Muscle of leg (tissue), 11 donors: Measurements from ENCODE around the gene WFIKKN2. TPM values are rescaled to one million over a fixed set of nuclear protein-coding genes. Genes with fewer than 3 reads are reported as not detected.

Experiments used
- DNase-seq: peaks from one replicate; pipeline ENCODE4 v3.0.0; 2013
- H3K27ac ChIP-seq: one replicate; pipeline ENCODE4 v1.5.1; 2013; ENCODE audit warnings: mild to moderate bottlenecking, low read length, control low read depth
- H3K27me3 ChIP-seq: one replicate; pipeline ENCODE4 v1.6.1; 2013; ENCODE audit warnings: low read length; ENCODE audit not compliant: control insufficient read depth, insufficient read depth
- H3K36me3 ChIP-seq: one replicate; pipeline ENCODE4 v1.6.1; 2013; ENCODE audit warnings: low read length; ENCODE audit not compliant: control insufficient read depth, insufficient read depth
- H3K4me1 ChIP-seq: one replicate; pipeline ENCODE4 v1.6.1; 2013; ENCODE audit warnings: low read length; ENCODE audit not compliant: control insufficient read depth, insufficient read depth
- H3K4me3 ChIP-seq: one replicate; pipeline ENCODE4 v1.5.1; 2013; ENCODE audit warnings: low read length, control low read depth
- H3K9me3 ChIP-seq: replicated peaks from 2 replicates; pipeline ENCODE4 v1.6.1; 2013; ENCODE audit warnings: low read depth, low read length; ENCODE audit not compliant: control insufficient read depth
- WGBS: methylation state at CpG from one replicate; pipeline ENCODE4 v1.1.5; 2013; ENCODE audit warnings: missing lambda C conversion rate; ENCODE audit not compliant: insufficient coverage; 5-methylcytosine and 5-hydroxymethylcytosine counted together
- polyA plus RNA-seq, 8 donors: library from polyadenylated mRNA; unstranded; fragments of 120-200 nt; gene quantifications; one replicate each; pipeline versions ENCODE4 v1.2.1 to v1.2.3, GENCODE V29; 2013; ENCODE audit warnings: inconsistent platforms in 1 of 8, low replicate concordance in 1 of 8; ENCODE audit not compliant: insufficient read length in 8 of 8, insufficient read depth in 1 of 8
- total RNA-seq: library from RNA; stranded (reverse); fragments of 120-200 nt; gene quantifications from one replicate; pipeline ENCODE4 v1.2.4, GENCODE V29; 2013

Gene WFIKKN2
- total and polyA plus RNA-seq, 9 donors, result 0.35 to 3.3 (median 1.2) TPM

DNA sequence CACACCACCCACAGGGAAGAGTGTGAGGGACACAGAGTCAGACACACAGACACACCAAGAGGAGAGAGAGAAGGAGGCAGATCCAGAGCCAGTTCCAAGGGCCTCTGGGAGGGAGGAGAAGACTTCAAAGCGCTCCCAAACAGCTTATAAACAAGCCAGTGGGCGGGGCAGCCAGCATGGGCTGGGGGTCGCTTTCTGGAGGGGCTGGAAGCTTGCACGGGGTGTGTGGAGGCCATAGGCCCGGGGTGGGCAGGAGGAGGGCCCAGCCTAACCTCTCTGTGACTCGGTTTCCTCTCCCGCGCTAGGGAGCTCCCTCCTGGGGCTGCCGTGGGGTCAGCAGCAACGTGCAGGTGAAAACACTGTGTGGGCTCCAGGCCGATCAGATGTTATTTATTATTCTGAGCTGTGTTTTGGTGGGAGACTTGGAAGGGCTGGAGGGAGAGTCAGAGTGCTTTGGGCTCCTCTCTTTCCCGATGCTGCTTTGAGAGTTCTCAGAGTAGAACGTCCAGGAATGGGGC is 2.5 kb upstream of the WFIKKN2 start:
- peak; percentile 72 for DNase-seq
- Histone ChIP-seq H3K36me3 (no peaks in the 10 kb centered on the region), H3K27me3 (peaks cover 22% of the 10 kb centered on the region), H3K27ac (peak overlapping the region; percentile 9), H3K4me1 (peaks cover 60% of the 10 kb centered on the region), H3K9me3 (no peaks in the 10 kb centered on the region), H3K4me3 (no peak overlapping the region)
- 38% methylated on average over 10 of the region's 13 CpGs for whole genome bisulfite sequencing

DNA sequence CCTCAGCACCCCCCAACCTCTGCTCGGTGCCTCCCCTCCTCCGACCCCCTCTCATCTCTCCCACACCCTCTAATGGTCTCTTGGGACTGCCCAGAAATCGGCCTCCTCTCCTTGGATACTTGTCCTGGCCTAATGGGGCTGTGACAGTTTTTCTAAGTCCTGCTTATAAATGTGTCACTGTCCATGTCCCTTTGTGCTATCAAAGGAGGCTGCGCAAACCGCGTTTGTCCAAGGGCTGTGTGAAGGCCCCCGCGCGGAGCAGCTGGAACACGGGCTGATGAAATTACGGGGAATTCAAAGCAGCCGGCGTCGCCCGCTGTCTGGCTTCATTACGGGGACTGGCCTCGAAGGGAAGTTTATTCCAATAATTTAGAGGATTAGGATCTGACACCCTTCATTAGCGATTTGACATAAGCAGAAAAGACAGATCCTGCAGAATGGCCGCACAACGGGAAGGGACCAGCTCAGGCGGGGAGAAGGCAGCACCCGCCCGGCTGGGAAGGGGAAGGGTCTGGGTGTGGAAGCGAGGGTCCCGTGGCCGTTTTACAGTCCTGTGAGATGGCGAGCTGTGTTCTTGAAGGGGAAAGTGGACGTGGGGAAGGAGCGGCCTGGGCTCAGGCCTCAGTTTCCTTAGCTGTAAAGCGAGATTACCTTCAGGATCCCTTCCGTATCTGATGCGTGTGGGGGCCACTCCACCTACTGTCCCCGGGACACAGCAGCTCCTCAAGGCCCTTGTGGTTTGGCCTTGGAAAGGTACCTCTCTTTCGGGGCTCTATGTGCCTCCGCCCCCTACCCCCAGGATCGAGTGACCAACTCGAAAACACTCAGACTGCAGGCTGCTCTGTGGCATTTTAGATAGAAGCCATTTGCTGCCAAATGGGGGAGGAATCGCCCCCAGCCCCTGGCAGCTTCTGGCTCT is 1.6 kb upstream of the WFIKKN2 start:
- peak overlapping the region; percentile 38 for H3K27ac ChIP-seq
- H3K4me3 ChIP-seq, result no peak overlapping the region
- H3K36me3 ChIP-seq, result no peaks in the 10 kb centered on the region
- no peaks in the 10 kb centered on the region for H3K9me3 ChIP-seq
- DNase-seq, result no peak
- WGBS, result 61% methylated on average over 24 of the region's 38 CpGs
- peaks cover 60% of the 10 kb centered on the region for H3K4me1 ChIP-seq
- H3K27me3 ChIP-seq, result peaks cover 22% of the 10 kb centered on the region

DNA sequence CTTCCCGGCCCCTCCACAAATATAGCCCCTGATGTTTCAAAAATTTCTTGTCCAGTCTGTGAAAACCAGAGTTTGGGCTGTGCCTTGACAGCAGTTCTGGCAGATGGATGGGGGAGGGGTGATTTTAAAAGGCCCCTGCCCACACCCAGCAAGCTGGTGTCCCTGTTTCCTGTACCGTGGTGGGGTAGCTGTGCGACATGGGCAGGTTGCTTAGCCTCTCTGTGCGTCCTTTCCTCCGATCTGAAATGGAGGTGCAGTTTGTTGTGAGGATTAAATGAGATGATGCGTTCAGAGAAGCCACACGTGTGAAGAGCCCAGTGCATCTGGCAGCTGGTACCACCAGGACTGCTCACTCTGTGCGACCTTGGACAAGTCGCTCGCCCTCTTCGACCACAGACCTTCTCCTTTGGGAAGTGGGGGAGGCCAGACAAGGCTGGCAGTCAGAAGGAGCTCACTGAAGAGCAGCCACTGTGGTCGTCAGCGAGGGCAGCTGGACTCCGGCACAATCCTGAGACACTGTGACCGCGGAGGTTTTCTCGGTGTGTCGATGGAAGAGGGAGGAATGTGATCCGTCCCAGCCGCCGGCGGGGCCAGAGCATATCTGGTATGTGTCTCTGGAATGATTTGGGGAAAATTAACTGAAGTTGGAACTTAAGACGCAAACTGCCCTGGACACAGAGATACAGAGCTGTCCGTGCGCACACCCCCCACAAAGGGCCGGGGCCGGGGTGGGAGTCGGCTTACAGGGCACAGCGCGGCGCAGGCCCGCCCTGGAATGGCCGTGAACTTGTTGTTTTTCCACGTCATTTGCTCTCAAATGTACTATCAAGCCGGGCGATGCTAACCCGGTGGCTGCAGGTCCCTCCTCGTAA is 721 bp upstream of the WFIKKN2 start:
- Histone ChIP-seq H3K27ac (peak overlapping the region; percentile 20), H3K36me3 (no peaks in the 10 kb centered on the region), H3K4me1 (peaks cover 55% of the 10 kb centered on the region), H3K9me3 (no peaks in the 10 kb centered on the region), H3K4me3 (peak overlapping the region; percentile 21), H3K27me3 (peaks cover 22% of the 10 kb centered on the region)
- peak; percentile 60 for DNase-seq
- WGBS, result 15% methylated on average over 30 of the region's 38 CpGs

GRCh38 chr17:50836826-50837225 is 1.4 kb downstream of the WFIKKN2 start:
- Histone ChIP-seq H3K9me3 (no peaks in the 10 kb centered on the region), H3K27ac (no peak overlapping the region), H3K36me3 (no peaks in the 10 kb centered on the region), H3K4me1 (peaks cover 42% of the 10 kb centered on the region), H3K4me3 (no peak overlapping the region), H3K27me3 (peaks cover 22% of the 10 kb centered on the region)
- no peak for DNase-seq
- WGBS, result 94% methylated on average over 11 of the region's 11 CpGs

DNA sequence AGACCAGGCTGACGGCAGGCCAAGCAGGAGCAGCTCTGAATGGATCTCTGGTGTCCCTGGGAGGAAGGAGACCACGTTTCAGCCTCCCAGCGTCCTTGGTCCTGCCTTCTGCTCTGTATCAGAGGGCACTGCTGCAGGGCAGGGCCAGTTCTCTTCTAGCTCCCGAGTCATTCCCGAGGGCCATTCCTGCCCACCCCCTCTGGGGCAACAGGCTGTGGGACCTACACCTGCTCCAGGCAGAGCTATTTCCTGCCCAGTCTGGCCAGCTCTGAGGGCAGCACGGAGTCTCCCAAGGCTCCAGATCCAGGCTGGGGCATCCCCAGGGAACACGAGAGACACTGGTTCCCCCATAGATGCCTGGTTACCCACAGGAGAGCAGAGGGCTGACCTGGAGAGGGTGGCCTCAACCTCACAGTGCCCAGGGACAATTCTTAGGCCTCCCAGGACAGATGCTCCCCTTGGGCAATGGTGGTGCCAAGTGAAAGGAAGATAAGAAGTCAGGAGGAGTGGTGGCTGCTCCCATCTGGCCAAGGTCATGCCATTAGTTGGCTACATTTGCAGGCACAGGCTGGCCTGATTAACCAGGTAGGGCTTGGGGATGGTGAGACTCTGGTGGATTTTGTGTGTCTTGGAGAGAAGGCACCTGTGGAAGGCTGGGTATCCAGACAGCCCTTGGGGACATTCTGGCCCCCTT is 2.0 kb downstream of the WFIKKN2 start:
- no peak for DNase-seq
- peaks cover 22% of the 10 kb centered on the region for H3K27me3 ChIP-seq
- H3K4me1 ChIP-seq, result peaks cover 36% of the 10 kb centered on the region
- H3K36me3 ChIP-seq, result no peaks in the 10 kb centered on the region
- 66% methylated on average over 6 of the region's 7 CpGs for WGBS
- H3K9me3 ChIP-seq, result no peaks in the 10 kb centered on the region
- H3K27ac ChIP-seq, result no peak overlapping the region
- no peak overlapping the region for H3K4me3 ChIP-seq

DNA sequence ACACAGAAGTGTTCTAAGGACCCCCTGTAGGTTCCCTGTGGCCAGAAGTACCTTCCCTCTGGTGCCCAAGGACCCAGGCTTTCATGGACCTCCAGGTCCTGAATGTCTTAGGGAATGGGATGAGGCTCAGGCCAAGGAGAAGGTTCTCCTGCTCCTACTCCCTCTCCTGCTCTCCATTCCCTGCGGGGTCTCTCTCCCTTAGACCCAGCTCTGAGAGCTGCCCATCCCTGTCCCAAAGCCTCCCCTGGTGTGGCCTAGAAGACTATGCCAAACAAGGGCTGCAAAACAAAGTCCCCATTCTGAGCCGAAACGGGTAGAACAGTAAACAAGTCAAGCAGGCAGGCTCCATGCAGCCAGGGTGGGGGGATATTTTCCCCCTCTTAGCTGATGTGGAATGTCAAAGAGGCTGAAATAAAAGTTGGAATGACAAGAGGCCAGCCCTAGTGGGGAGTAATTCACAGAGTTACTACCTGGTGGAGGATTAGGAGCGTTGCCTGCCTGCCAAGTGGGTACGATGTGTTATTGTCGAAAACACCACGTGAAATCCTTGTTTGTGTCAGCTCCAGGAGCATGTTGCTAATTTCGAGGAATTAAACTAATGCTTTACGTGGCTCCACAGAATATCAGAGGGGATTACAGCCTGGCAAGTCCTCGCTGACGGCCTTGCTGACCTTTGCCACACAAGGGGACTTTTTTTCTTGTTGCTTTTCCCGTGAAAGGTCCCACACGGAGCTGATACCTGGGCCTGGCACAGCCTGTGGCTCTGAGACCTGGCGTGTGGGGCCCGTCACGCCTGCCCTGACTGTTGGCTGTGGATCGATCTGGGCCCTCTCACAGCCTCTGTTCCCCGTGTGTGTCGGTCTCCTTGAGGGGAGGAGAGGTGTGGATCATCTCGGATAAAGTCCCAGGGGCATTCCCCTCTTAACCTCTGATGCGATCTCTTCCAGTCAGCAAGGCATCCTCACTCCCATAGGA is 2.9 kb downstream of the WFIKKN2 start:
- Histone ChIP-seq H3K27ac (no peak overlapping the region), H3K9me3 (no peaks in the 10 kb centered on the region)

GRCh38 chr17:50839591-50840310 is 4.4 kb downstream of the WFIKKN2 start:
- Histone ChIP-seq H3K4me3 (no peak overlapping the region), H3K36me3 (no peaks in the 10 kb centered on the region), H3K4me1 (peaks cover 27% of the 10 kb centered on the region), H3K27me3 (peaks cover 7% of the 10 kb centered on the region), H3K9me3 (no peaks in the 10 kb centered on the region), H3K27ac (no peak overlapping the region)
- no peak for DNase-seq
- 89% methylated on average over 29 of the region's 29 CpGs for WGBS

More for the DNA sequence above, 2.9 kb downstream of the WFIKKN2 start:
- WGBS, result 57% methylated on average over 13 of the region's 21 CpGs
- H3K27me3 ChIP-seq, result peaks cover 20% of the 10 kb centered on the region
- no peak overlapping the region for H3K4me3 ChIP-seq
- H3K4me1 ChIP-seq, result peaks cover 33% of the 10 kb centered on the region
- no peaks in the 10 kb centered on the region for H3K36me3 ChIP-seq
- no peak for DNase-seq

DNA sequence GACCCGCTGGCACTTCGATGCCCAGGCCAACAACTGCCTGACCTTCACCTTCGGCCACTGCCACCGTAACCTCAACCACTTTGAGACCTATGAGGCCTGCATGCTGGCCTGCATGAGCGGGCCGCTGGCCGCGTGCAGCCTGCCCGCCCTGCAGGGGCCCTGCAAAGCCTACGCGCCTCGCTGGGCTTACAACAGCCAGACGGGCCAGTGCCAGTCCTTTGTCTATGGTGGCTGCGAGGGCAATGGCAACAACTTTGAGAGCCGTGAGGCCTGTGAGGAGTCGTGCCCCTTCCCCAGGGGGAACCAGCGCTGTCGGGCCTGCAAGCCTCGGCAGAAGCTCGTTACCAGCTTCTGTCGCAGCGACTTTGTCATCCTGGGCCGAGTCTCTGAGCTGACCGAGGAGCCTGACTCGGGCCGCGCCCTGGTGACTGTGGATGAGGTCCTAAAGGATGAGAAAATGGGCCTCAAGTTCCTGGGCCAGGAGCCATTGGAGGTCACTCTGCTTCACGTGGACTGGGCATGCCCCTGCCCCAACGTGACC is 5.0 kb downstream of the WFIKKN2 start:
- no peak overlapping the region for H3K4me3 ChIP-seq
- H3K9me3 ChIP-seq, result no peaks in the 10 kb centered on the region
- no peaks in the 10 kb centered on the region for H3K36me3 ChIP-seq
- H3K4me1 ChIP-seq, result peaks cover 27% of the 10 kb centered on the region
- 87% methylated on average over 29 of the region's 29 CpGs for WGBS
- no peak for DNase-seq
- H3K27ac ChIP-seq, result no peak overlapping the region
- H3K27me3 ChIP-seq, result peaks cover under 1% of the 10 kb centered on the region
